K562 (cell line): ENCODE data around the gene HIVEP3. TPM values are rescaled to one million over a fixed set of nuclear protein-coding genes. Genes with fewer than 3 reads are reported as not detected.

Experiments used
- ATAC-seq: fragments of 200-7000 bp; cut with Tn5 transposase; 3 replicates; pipeline ENCODE4 v1.9.1; 2020; ENCODE audit warnings: moderate library complexity
- BruUV-seq: library from RNA; stranded (reverse); fragments of 400-500 nt; replicated peaks from 2 replicates; lab custom pipeline; 2021; lab: Mats Ljungman, UMichigan
- CTCF ChIA-PET: fragments of 300-600 bp; formaldehyde crosslinking; extraction: SDS; loops from one replicate; lab custom pipeline; 2021; ENCODE audit warnings: low intra/inter-chr PET ratio; lab: Yijun Ruan, JAX
- POLR2A ChIA-PET: fragments of 300-600, 350-650 bp; sonication (Branson Sonifier 250); formaldehyde crosslinking; extraction: SDS; loops from one replicate; lab custom pipeline; 2021; ENCODE audit warnings: antibody characterized with exemption, inconsistent platforms; lab: Yijun Ruan, JAX
- DNase-seq, 4 experiments: peaks; one replicate each; pipeline versions ENCODE4 v3.0.0 to v3.0.0-alpha.2; 2011 to 2018; ENCODE audit warnings: low spot score in 3 of 4, mixed read lengths in 3 of 4; ENCODE audit errors: extremely low read depth in 1 of 4
- FAIRE-seq: peaks from 2 replicates; lab custom pipeline; 2011; peaks lifted over from hg19 to GRCh38; lab: Jason Lieb, UNC
- H2AFZ ChIP-seq: 2 replicates; pipeline ENCODE4 v1.6.0; 2011; ENCODE audit warnings: low read depth, low read length, control low read depth, inconsistent platforms
- H3K27ac ChIP-seq: fragments of 200-600 bp; 3 replicates; pipeline ENCODE4 v1.8.0; 2011; ENCODE audit warnings: low read depth, mild to moderate bottlenecking, control low read depth, inconsistent platforms, low read length, moderate library complexity, mixed read lengths; ENCODE audit errors: extremely low read depth
- H3K27me3 ChIP-seq, 2 experiments: fragments of 300-600 bp in 1 of 2; 2 replicates in 1 of 2; 3 replicates in 1 of 2; pipeline versions ENCODE4 v1.6.0 to v1.8.0; 2011; ENCODE audit warnings: inconsistent platforms in 2 of 2, low read length in 2 of 2, mild to moderate bottlenecking in 1 of 2, mixed read lengths in 1 of 2, moderate library complexity in 1 of 2; ENCODE audit not compliant: control insufficient read depth in 2 of 2, insufficient read depth in 2 of 2
- H3K36me3 ChIP-seq: fragments of 300-600 bp; 3 replicates; pipeline ENCODE4 v1.8.0; 2011; ENCODE audit warnings: mild to moderate bottlenecking, low read length, inconsistent platforms; ENCODE audit not compliant: control insufficient read depth, insufficient read depth
- H3K4me1 ChIP-seq, 2 experiments: fragments of 200-600 bp in 1 of 2; replicated peaks in 1 of 2; 2 replicates in 1 of 2; 3 replicates in 1 of 2; pipeline versions ENCODE4 v1.5.1 to v1.8.0; 2011; ENCODE audit warnings: inconsistent platforms in 2 of 2, low read length in 2 of 2, mild to moderate bottlenecking in 1 of 2, mixed read lengths in 1 of 2, moderate library complexity in 1 of 2; ENCODE audit not compliant: control insufficient read depth in 2 of 2, insufficient read depth in 2 of 2
- H3K4me2 ChIP-seq: 2 replicates; pipeline ENCODE4 v1.6.1; 2011; ENCODE audit warnings: low read length, control low read depth, inconsistent platforms, mixed read lengths; ENCODE audit not compliant: insufficient read depth
- H3K4me3 ChIP-seq: fragments of 200-600 bp; sonication (generic), shearing (Covaris generic); 2 replicates; pipeline ENCODE4 v1.5.1; 2016; ENCODE audit warnings: control low read depth, inconsistent platforms
- H3K79me2 ChIP-seq: fragments of 200-600 bp; 3 replicates; pipeline ENCODE4 v1.8.0; 2011; ENCODE audit warnings: low read length, inconsistent platforms; ENCODE audit not compliant: control insufficient read depth, insufficient read depth
- H3K9ac ChIP-seq, 2 experiments: 2 replicates each; pipeline versions ENCODE4 v1.6.0 to v1.6.1; 2011; ENCODE audit warnings: low read depth in 2 of 2, low read length in 2 of 2, control low read depth in 1 of 2, inconsistent platforms in 1 of 2, mild to moderate bottlenecking in 1 of 2, mixed read lengths in 1 of 2; ENCODE audit not compliant: insufficient read depth in 1 of 2
- H3K9me1 ChIP-seq: one replicate; pipeline ENCODE4 v1.6.0; 2011; ENCODE audit warnings: inconsistent platforms, mild to moderate bottlenecking, low read length, moderate library complexity; ENCODE audit not compliant: control insufficient read depth, insufficient read depth
- H3K9me3 ChIP-seq: replicated peaks from 2 replicates; pipeline ENCODE4 v1.5.1; 2011; ENCODE audit warnings: low read depth, low read length, inconsistent platforms; ENCODE audit not compliant: control insufficient read depth, insufficient read depth
- H4K20me1 ChIP-seq: replicated peaks from 2 replicates; pipeline ENCODE4 v1.6.1; 2011; ENCODE audit warnings: low read length, inconsistent platforms, mixed read lengths; ENCODE audit not compliant: control insufficient read depth, insufficient read depth
- COPS2 ChIP-seq: fragments of 450-650 bp; conservative IDR thresholded peaks from 2 replicates; pipeline ENCODE4 v1.6.1; 2016; ENCODE audit warnings: mild to moderate bottlenecking, moderate library complexity
- FOXM1 ChIP-seq, 2 experiments: fragments of 450-650 bp in 1 of 2; sonication (generic) in 1 of 2; formaldehyde crosslinking in 1 of 2; IDR thresholded peaks; 2 replicates each; pipeline versions ENCODE4 v1.6.1 to v1.9.0; 2017 to 2022; ENCODE audit warnings: low read depth in 2 of 2, mild to moderate bottlenecking in 2 of 2, missing genetic modification reagents in 1 of 2, moderate library complexity in 1 of 2
- SUPT5H ChIP-seq: fragments of 450-650 bp; IDR thresholded peaks from 2 replicates; pipeline ENCODE4 v1.6.1; 2016
- XRCC4 ChIP-seq: IDR thresholded peaks from one replicate; pipeline ENCODE4 v1.6.1; 2011; ENCODE audit not compliant: insufficient read depth, insufficient read length; ENCODE audit errors: extremely low read depth
- ZBTB43 ChIP-seq: sonication (generic); formaldehyde crosslinking; IDR thresholded peaks from 2 replicates; pipeline ENCODE4 v1.8.0; 2023; ENCODE audit warnings: mild to moderate bottlenecking, missing genetic modification reagents
- ZFP36 ChIP-seq: fragments of 150-350 bp; IDR thresholded peaks from 2 replicates; pipeline ENCODE4 v1.6.1; 2018; ENCODE audit warnings: low read length, low read depth; ENCODE audit not compliant: partially characterized antibody
- ZNF146 ChIP-seq: IDR thresholded peaks from one replicate; pipeline ENCODE4 v1.6.1; 2018; ENCODE audit warnings: missing compliant biosample characterization; ENCODE audit not compliant: unreplicated experiment
- ZNF280A ChIP-seq: fragments of 450-650 bp; IDR thresholded peaks from 2 replicates; pipeline ENCODE4 v1.6.1; 2018; ENCODE audit warnings: mild to moderate bottlenecking, low read depth; ENCODE audit not compliant: partially characterized antibody
- ZNF436 ChIP-seq: fragments of 250-450, 450-650 bp; sonication (Bioruptor Pico); formaldehyde crosslinking; IDR thresholded peaks from 2 replicates; pipeline ENCODE4 v1.7.0; 2020; ENCODE audit warnings: mild to moderate bottlenecking
- WGBS: fragments of 100-300 bp; shearing (Covaris generic); methylation state at CpG from one replicate; pipeline ENCODE4 v1.1.6; 2016; ENCODE audit warnings: low coverage, mixed read lengths; ENCODE audit not compliant: insufficient coverage; ENCODE audit errors: missing lambda C conversion rate; 5-methylcytosine and 5-hydroxymethylcytosine counted together
- in situ Hi-C: fragments of 300-500 bp; cut with MboI; formaldehyde crosslinking; loops from 4 replicates; pipeline ENCODE4 v1.15.0; 2018; ENCODE audit warnings: inconsistent platforms, mixed read lengths
- intact Hi-C: fragments of 100-400 bp; cut with micrococcal nuclease; formaldehyde crosslinking; loops from 2 replicates; pipeline ENCODE4 v1.14.2; 2022
- polyA plus RNA-seq, 8 experiments: library from polyadenylated mRNA; depleted of rRNA in 4 of 8; stranded (reverse) in 5 of 8; unstranded in 3 of 8; fragments of >200 nt; fragmentation: Nextera tagmentation in 2 of 8; fragmentation: Illumina TruSeq in 1 of 8; extraction: Ambion mirVana in 2 of 8; extraction: Trizol in 1 of 8; gene quantifications; 2 replicates each; pipeline versions ENCODE4 v1.2.1 to v1.2.3, GENCODE V29; 2011 to 2014; ENCODE audit warnings: inconsistent platforms in 1 of 8, missing spikeins in 1 of 8
- total RNA-seq, 7 experiments: library from RNA; depleted of rRNA in 6 of 7; stranded (reverse); fragments of >200 nt in 6 of 7; fragmentation: Illumina TruSeq in 2 of 7; extraction: Trizol in 2 of 7; gene quantifications; 2 replicates each; pipeline versions ENCODE4 v1.2.1 to v1.2.3, GENCODE V29; 2011 to 2021; ENCODE audit warnings: low replicate concordance in 1 of 7

The HIVEP3 gene
- total and polyA plus RNA-seq, 9 of the 15 experiments (the other 6 are each of a cell fraction or from before 2014, with no cell fraction given): 0.09 to 0.58 (median 0.34) TPM; not detected in 1

DNA sequence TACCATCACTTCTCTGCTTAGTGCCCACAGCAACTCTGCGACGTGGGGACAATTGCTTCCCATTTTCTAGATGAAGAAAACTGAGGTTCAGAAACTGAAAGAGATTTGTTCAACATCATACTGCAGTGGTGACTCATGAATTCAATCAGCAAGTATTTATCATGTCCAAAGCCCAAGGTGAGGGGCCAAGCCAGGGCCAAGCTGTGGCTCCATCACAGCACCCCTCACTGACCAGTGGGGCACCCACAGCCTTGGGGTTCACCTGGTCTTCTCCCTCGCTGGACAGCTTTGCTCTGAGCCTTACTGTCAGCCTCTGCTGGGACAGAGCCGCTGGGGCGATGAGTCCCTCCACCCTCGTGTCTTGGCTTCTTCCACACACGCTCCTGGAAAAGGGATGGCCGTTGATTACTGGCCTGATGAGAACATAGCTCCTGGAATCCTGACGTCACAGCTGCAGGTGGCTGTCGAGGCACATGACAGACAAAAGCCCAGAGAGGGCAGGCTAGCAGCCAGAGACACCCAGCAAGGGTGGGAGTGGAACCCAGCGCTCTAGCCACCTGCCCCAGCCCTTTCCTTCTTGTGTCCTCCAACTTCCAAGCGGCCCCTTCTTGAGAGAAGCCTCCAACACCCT is 440.5 kb downstream of the HIVEP3 start:
- no peak for DNase-seq
- Histone ChIP-seq H2AFZ (no peak overlapping the region), H3K9ac (peak overlapping the region in 1 of 2 experiments; percentile 22; a peak in 1 of 4 replicates), H4K20me1 (peaks cover 13% of the 10 kb centered on the region), H3K79me2 (no peaks in the 10 kb centered on the region), H3K36me3 (no peaks in the 10 kb centered on the region), H3K4me3 (no peak overlapping the region), H3K27ac (no peak overlapping the region), H3K9me3 (no peaks in the 10 kb centered on the region), H3K4me1 (no peaks in the 10 kb centered on the region; a peak in 1 of 5 replicates), H3K27me3 (peaks cover 35 to 81% of the 10 kb centered on the region in 2 experiments; a peak in 4 of 5 replicates), H3K4me2 (no peak overlapping the region), H3K9me1 (no peaks in the 10 kb centered on the region)
- intact Hi-C loops (no loop called here), in situ Hi-C loops (no loop called here)
- TF ChIP-seq ZNF146 (CRISPR knock-in tag) (no peak), ZFP36 (peak; percentile 9)
- ATAC-seq: no peak
- ChIA-PET CTCF (interaction anchor here (0.7 kb wide), 1 partner anchor 29 kb away, joined by 5 read pairs; no protein-coding TSS in a partner anchor), POLR2A (interaction anchor here (2.0 kb wide), 1 partner anchor 18 kb away, joined by 7 read pairs; no protein-coding TSS in a partner anchor)
- no TSS peak for BruUV-seq
- 2% methylated on average over 12 of the region's 12 CpGs for WGBS
- FAIRE-seq: no peak

DNA sequence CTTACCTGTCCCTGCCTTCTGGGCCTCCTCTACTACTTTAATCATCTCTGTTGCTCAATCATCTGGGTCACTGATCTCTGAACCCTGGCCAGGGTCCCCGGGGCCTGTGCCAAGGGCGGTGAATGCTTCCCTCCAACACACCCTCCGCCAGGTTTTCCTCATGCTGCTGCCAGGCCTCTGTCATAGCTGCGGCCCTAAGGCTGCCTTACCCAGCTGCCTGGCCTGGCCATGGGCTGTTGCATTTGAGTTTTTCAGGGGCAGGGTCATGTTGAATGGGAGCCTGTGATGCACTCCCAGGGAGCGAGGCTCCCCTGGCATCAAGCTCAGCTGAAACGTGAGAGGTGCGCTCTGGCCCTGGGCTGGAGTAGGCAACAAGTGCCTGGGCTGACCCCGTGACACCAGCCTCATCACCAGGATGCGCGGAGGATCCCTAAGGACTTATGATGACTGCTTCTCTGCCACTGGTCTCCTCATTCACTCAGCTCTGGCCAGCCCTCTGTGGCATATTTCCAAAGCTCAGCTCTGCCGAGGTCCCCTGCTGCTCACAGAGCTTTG is 441.8 kb downstream of the HIVEP3 start:
- Histone ChIP-seq H3K4me2 (no peak overlapping the region), H3K79me2 (no peaks in the 10 kb centered on the region), H3K4me3 (no peak overlapping the region), H3K9me1 (no peaks in the 10 kb centered on the region), H4K20me1 (peaks cover 13% of the 10 kb centered on the region), H3K9ac (peak overlapping the region in 1 of 2 experiments; percentile 20; a peak in 1 of 4 replicates), H3K4me1 (no peaks in the 10 kb centered on the region), H3K27me3 (peaks cover 42 to 69% of the 10 kb centered on the region in 2 experiments), H3K36me3 (no peaks in the 10 kb centered on the region), H3K27ac (no peak overlapping the region), H2AFZ (no peak overlapping the region), H3K9me3 (no peaks in the 10 kb centered on the region)
- in situ Hi-C loops (no loop called here), intact Hi-C loops (no loop called here)
- DNase-seq (no peak), ATAC-seq (no peak), FAIRE-seq (no peak)
- CTCF ChIA-PET: interaction anchor here (0.6 kb wide), 1 partner anchor 165 kb away, joined by 3 read pairs; no protein-coding TSS in a partner anchor
- POLR2A ChIA-PET: interaction anchor here (0.6 to 2.0 kb wide), 3 partner anchors 7 to 207 kb away, joined by 4 to 7 read pairs (median 5); partner anchors contain the start of gene EDN2
- no TSS peak for BruUV-seq
- 2% methylated on average over 11 of the region's 11 CpGs for WGBS
- TF ChIP-seq SUPT5H (no peak), ZNF436 (no peak), ZBTB43 (CRISPR knock-in tag) (no peak), FOXM1 (IDR thresholded peaks at IDR 0.05; ENCODE audit: low read depth) (no peak), FOXM1 (CRISPR knock-in tag; IDR thresholded peaks at IDR 0.05; ENCODE audit: low read depth) (no peak), XRCC4 (no peak), ZNF280A (no peak), COPS2 (no peak)
